Caco-2 (cell line): Measurements from ENCODE around the gene FBXO15. TPM values are rescaled to one million over a fixed set of nuclear protein-coding genes. Genes with fewer than 3 reads are reported as not detected.
A peak's percentile ranks its signal among the peaks of the same experiment; 100 is the strongest.

ENCODE experiments used
- BruUV-seq: library from RNA; stranded (reverse); fragments of 400-500 nt; replicated peaks from 2 replicates; lab custom pipeline; 2021; lab: Mats Ljungman, UMichigan
- CTCF ChIA-PET: fragments of 300-600 bp; sonication (Branson Sonifier 250); formaldehyde crosslinking; loops from one replicate; lab custom pipeline; 2022; ENCODE audit warnings: antibody characterized with exemption; lab: Charles Lee
- POLR2A ChIA-PET: fragments of 300-600 bp; sonication (Branson Sonifier 250); formaldehyde crosslinking; loops from one replicate; lab custom pipeline; 2022; ENCODE audit warnings: antibody characterized with exemption; lab: Charles Lee
- DNase-seq, 2 experiments: peaks; one replicate each; pipeline versions ENCODE4 v3.0.0 to v3.0.0-alpha.2; 2020 to 2022
- H3K27me3 ChIP-seq: replicated peaks from 2 replicates; pipeline ENCODE4 v1.6.0; 2011; ENCODE audit warnings: low read length; ENCODE audit not compliant: control insufficient read depth, insufficient read depth
- H3K36me3 ChIP-seq: 2 replicates; pipeline ENCODE4 v1.5.1; 2011; ENCODE audit warnings: low read length; ENCODE audit not compliant: control insufficient read depth, insufficient read depth
- H3K4me1 ChIP-seq: fragments of 250-450 bp; sonication (Bioruptor Pico); 2 replicates; pipeline ENCODE4 v1.5.1; 2020; ENCODE audit warnings: mild to moderate bottlenecking
- H3K4me3 ChIP-seq: 2 replicates; pipeline ENCODE4 v1.5.1; 2011; ENCODE audit warnings: low read depth, mild to moderate bottlenecking, control low read depth, low read length
- H3K9me3 ChIP-seq: fragments of 250-450 bp; sonication (Bioruptor Pico); 2 replicates; pipeline ENCODE4 v1.5.1; 2020; ENCODE audit warnings: mild to moderate bottlenecking, moderate library complexity
- H3K27ac Mint-ChIP-seq: one replicate; pipeline ENCODE4 v1.8.0; 2022; ENCODE audit warnings: mixed read lengths; ENCODE audit not compliant: unreplicated experiment
- H3K27me3 Mint-ChIP-seq: one replicate; pipeline ENCODE4 v1.8.0; 2022; ENCODE audit warnings: mixed read lengths; ENCODE audit not compliant: insufficient read depth, unreplicated experiment
- H3K36me3 Mint-ChIP-seq: one replicate; pipeline ENCODE4 v1.8.0; 2022; ENCODE audit warnings: mild to moderate bottlenecking, mixed read lengths; ENCODE audit not compliant: insufficient read depth, unreplicated experiment
- H3K4me1 Mint-ChIP-seq: one replicate; pipeline ENCODE4 v1.8.0; 2022; ENCODE audit warnings: low read depth, mixed read lengths; ENCODE audit not compliant: unreplicated experiment
- H3K4me3 Mint-ChIP-seq: one replicate; pipeline ENCODE4 v1.8.0; 2022; ENCODE audit warnings: mild to moderate bottlenecking, moderate library complexity, mixed read lengths; ENCODE audit not compliant: unreplicated experiment
- H3K9me3 Mint-ChIP-seq: one replicate; pipeline ENCODE4 v1.8.0; 2022; ENCODE audit warnings: mixed read lengths; ENCODE audit not compliant: unreplicated experiment
- intact Hi-C: fragments of 100-400 bp; cut with micrococcal nuclease; formaldehyde crosslinking; loops from one replicate; pipeline ENCODE4 v1.10.0; 2022; ENCODE audit not compliant: unreplicated experiment
- total RNA-seq: library from RNA; stranded (reverse); gene quantifications from 2 replicates; pipeline ENCODE4 v1.2.3, GENCODE V29; 2022
- TF ChIP-seq, protein P1 (sequence below), 2 experiments: fragments of 200-600 bp in 1 of 2; IDR thresholded peaks; 1 replicate in 1 of 2; 2 replicates in 1 of 2; pipeline versions ENCODE4 v1.5.1 to v1.8.0; 2011 to 2022; ENCODE audit warnings: antibody characterized with exemption in 1 of 2, control low read depth in 1 of 2, inconsistent platforms in 1 of 2, low read depth in 1 of 2, low read length in 1 of 2, mild to moderate bottlenecking in 1 of 2, moderate library complexity in 1 of 2; ENCODE audit not compliant: insufficient read depth in 1 of 2, severe bottlenecking in 1 of 2, unreplicated experiment in 1 of 2

Gene FBXO15
- total RNA-seq, 1 experiment from 2014 or later: 0.29 TPM

DNA sequence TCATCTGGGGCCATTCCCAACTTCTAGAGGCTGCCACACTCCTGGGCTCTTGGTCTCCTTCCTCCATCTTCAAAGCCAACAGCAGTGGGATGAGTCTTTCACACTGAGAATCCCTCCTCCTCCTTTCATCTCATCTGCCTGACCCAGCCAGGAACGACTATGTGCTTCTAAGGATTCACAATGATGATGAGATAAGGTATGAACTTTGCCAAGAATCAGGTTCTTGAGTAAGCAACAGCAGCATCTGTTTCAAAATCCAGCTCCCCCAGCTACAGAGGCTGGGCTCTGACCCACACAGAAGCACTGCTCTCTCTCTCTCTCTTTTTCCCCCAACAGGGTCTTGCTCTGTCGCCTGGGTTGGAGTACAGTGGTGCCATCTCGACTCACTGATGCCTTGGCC lies 47.1 kb upstream of the FBXO15 start:
- DNase-seq: peak in 1 of 2 experiments; percentile 14
- CTCF ChIA-PET: interaction anchor here (0.8 to 1.3 kb wide), 2 partner anchors 148 to 357 kb away, joined by 3 to 4 read pairs; no protein-coding TSS in a partner anchor
- H3K36me3 Mint-ChIP-seq: peaks cover 6% of the 10 kb centered on the region
- TF ChIP-seq, protein P1, sequence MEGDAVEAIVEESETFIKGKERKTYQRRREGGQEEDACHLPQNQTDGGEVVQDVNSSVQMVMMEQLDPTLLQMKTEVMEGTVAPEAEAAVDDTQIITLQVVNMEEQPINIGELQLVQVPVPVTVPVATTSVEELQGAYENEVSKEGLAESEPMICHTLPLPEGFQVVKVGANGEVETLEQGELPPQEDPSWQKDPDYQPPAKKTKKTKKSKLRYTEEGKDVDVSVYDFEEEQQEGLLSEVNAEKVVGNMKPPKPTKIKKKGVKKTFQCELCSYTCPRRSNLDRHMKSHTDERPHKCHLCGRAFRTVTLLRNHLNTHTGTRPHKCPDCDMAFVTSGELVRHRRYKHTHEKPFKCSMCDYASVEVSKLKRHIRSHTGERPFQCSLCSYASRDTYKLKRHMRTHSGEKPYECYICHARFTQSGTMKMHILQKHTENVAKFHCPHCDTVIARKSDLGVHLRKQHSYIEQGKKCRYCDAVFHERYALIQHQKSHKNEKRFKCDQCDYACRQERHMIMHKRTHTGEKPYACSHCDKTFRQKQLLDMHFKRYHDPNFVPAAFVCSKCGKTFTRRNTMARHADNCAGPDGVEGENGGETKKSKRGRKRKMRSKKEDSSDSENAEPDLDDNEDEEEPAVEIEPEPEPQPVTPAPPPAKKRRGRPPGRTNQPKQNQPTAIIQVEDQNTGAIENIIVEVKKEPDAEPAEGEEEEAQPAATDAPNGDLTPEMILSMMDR (IDR thresholded peaks at IDR 0.05; ENCODE audit: insufficient read depth in 1 of 2, low read depth in 1 of 2, low read length in 1 of 2, severe bottlenecking in 1 of 2, unreplicated experiment in 1 of 2): no peak
- POLR2A ChIA-PET: no interaction called here
- BruUV-seq: no TSS peak
- no peaks in the 10 kb centered on the region for H3K9me3 Mint-ChIP-seq
- no peak overlapping the region for H3K4me3 ChIP-seq
- H3K4me1 ChIP-seq: no peaks in the 10 kb centered on the region
- no peaks in the 10 kb centered on the region for H3K27me3 ChIP-seq
- no peaks in the 10 kb centered on the region for H3K9me3 ChIP-seq
- no peak overlapping the region for H3K4me3 Mint-ChIP-seq
- H3K27me3 Mint-ChIP-seq: no peaks in the 10 kb centered on the region
- peak overlapping the region; percentile 30 for H3K27ac Mint-ChIP-seq
- no peaks in the 10 kb centered on the region for H3K36me3 ChIP-seq
- peaks cover 9% of the 10 kb centered on the region for H3K4me1 Mint-ChIP-seq
- intact Hi-C loops: loop anchor here (5.0 kb wide), 1 partner anchor 47 kb away; the partner anchor contains the start of genes FBXO15 and TIMM21

DNA sequence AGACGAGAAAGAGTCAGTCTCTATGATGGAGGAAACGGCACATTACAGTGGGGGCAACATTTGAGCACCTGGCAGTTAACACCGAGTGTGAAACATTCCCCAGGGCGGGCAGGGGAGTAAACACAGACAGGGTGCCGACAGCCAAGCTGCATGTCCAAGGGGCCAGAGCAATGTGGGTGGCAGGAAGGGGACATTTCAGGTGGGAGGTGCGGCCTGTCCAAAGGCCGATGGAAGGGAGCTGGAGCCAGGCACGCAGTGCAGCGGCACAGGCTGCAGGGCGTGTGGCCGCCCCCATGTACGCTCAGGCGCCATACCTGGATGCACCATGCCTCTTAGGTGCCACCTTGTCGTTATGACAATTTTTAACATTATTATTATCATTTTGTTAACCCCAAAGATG lies 43.9 kb upstream of the FBXO15 start:
- no peaks in the 10 kb centered on the region for H3K4me1 ChIP-seq
- no peaks in the 10 kb centered on the region for H3K27me3 ChIP-seq
- peaks cover 9% of the 10 kb centered on the region for H3K4me1 Mint-ChIP-seq
- no peaks in the 10 kb centered on the region for H3K36me3 ChIP-seq
- H3K4me3 ChIP-seq: no peak overlapping the region
- ChIA-PET CTCF (no interaction called here), POLR2A (no interaction called here)
- no peaks in the 10 kb centered on the region for H3K27me3 Mint-ChIP-seq
- H3K9me3 ChIP-seq: no peaks in the 10 kb centered on the region
- DNase-seq: no peak
- no peak overlapping the region for H3K27ac Mint-ChIP-seq
- no peaks in the 10 kb centered on the region for H3K36me3 Mint-ChIP-seq
- H3K9me3 Mint-ChIP-seq: no peaks in the 10 kb centered on the region
- H3K4me3 Mint-ChIP-seq: no peak overlapping the region
- intact Hi-C loops: loop anchor here (5.0 kb wide), 1 partner anchor 44 kb away; the partner anchor contains the start of genes FBXO15 and TIMM21
- BruUV-seq: no TSS peak
- TF ChIP-seq, protein P1 (IDR thresholded peaks at IDR 0.05; ENCODE audit: insufficient read depth in 1 of 2, low read depth in 1 of 2, low read length in 1 of 2, severe bottlenecking in 1 of 2, unreplicated experiment in 1 of 2): no peak

DNA sequence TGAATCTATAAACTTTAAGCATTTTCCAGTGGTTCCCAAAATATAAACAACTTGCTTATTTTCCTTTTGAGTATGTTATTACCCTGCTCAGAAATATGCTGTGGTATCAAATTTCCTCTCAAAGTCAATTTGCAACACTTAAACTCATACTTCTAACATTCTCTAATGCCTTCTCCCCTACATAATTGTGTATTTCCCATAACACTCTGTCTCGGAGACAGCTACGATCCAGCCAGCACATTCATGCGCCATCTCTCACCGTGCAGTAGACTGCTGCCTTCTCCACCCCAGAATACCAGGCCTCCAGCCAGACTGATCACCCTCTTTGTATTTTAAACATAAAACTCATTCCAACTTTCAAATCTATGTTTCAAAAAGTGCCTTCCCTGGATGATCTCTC lies 42.5 kb upstream of the FBXO15 start:
- Histone ChIP-seq H3K27me3 (no peaks in the 10 kb centered on the region), H3K9me3 (no peaks in the 10 kb centered on the region), H3K36me3 (no peaks in the 10 kb centered on the region), H3K4me1 (no peaks in the 10 kb centered on the region), H3K4me3 (no peak overlapping the region)
- POLR2A ChIA-PET: no interaction called here
- Mint-ChIP-seq H3K9me3 (no peaks in the 10 kb centered on the region), H3K27ac (no peak overlapping the region), H3K4me1 (peaks cover 9% of the 10 kb centered on the region), H3K27me3 (no peaks in the 10 kb centered on the region), H3K4me3 (no peak overlapping the region), H3K36me3 (no peaks in the 10 kb centered on the region)
- intact Hi-C loops: loop anchor here (5.0 kb wide), 1 partner anchor 43 kb away; the partner anchor contains the start of genes FBXO15 and TIMM21
- TF ChIP-seq, protein P1 (IDR thresholded peaks at IDR 0.05; ENCODE audit: insufficient read depth in 1 of 2, low read depth in 1 of 2, low read length in 1 of 2, severe bottlenecking in 1 of 2, unreplicated experiment in 1 of 2): no peak
- no peak for DNase-seq
- CTCF ChIA-PET: no interaction called here
- BruUV-seq: no TSS peak
